ENCODE measurements around the gene PLEKHG4B.

DNA sequence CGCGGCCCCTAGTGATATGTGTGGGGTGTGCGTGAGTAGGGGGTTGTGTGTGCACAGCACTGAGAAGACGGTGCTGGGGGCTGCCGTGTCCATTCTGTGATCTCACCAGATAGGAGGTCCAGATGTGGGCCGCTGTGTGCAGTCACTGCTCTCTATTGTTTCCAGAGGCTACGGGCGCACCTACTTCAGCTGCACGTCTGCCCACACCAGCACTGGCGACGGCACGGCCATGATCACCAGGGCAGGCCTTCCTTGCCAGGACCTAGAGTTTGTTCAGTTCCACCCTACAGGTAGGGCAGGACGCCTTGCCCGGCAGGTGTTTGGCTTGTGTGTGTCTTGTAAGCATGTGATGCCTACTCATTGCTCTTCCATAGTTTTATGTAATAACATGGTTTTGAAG, 138.7 kb downstream of the PLEKHG4B start:
- TF ChIP-seq CTCF (IDR thresholded peaks at IDR 0.05; ENCODE audit: low read length): no peak
- no peak for TF ChIP-seq EZH2 (optimal IDR thresholded peaks at IDR 0.05; ENCODE audit: low read depth, low read length)

Measured in MM.1S (cell line).